ENCODE measurements around the gene LAYN.
A peak's percentile ranks its signal among the peaks of the same experiment; 100 is the strongest.

LAYN gene

DNA sequence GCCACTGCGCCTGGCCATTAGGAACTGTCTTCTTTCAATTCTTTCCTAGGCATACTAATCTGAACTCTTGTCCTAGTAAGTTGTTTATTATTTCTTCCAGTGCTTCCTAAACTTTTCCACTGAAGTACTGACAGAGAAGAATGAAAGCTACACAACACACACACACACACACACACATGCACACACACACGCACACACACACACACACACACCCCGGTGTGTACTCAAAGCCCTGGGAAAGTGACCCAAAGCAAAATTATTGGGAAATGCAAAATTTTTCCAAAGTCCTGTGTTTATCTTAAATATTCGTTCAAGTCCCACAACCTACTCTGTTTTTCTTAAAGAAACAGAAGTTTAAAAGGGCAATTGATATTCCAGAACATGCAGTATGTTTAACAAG, 42.4 kb downstream of the LAYN start:
- H3K4me3 ChIP-seq (ENCODE audit: control insufficient read depth, low read depth, low read length) = no peak overlapping the region
- TF ChIP-seq, protein P1, sequence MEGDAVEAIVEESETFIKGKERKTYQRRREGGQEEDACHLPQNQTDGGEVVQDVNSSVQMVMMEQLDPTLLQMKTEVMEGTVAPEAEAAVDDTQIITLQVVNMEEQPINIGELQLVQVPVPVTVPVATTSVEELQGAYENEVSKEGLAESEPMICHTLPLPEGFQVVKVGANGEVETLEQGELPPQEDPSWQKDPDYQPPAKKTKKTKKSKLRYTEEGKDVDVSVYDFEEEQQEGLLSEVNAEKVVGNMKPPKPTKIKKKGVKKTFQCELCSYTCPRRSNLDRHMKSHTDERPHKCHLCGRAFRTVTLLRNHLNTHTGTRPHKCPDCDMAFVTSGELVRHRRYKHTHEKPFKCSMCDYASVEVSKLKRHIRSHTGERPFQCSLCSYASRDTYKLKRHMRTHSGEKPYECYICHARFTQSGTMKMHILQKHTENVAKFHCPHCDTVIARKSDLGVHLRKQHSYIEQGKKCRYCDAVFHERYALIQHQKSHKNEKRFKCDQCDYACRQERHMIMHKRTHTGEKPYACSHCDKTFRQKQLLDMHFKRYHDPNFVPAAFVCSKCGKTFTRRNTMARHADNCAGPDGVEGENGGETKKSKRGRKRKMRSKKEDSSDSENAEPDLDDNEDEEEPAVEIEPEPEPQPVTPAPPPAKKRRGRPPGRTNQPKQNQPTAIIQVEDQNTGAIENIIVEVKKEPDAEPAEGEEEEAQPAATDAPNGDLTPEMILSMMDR (IDR thresholded peaks at IDR 0.05; ENCODE audit: control insufficient read depth, insufficient read depth, low read depth, low read length, missing control alignments) = no peak
- no peak for DNase-seq (ENCODE audit: low read depth)

DNA sequence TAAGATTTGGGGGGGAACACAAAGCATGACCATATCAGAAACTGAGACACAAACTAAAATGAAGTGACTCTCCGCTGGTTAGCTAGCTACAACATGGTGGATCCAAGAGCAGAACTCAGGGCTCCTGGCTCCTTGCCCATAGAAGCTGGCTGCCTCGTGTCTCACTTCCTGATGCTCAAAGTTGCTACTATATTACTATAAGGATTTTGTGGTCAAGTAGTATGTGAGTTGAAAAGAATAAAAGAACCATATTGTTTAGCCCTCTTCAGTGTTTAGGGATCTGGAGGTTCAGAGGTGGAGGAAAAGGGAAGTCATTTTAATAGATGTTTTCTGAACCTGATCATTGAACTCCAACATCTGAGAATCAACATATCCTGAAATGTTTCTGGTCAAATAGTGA, 44.9 kb downstream of the LAYN start:
- no peak for DNase-seq (ENCODE audit: low read depth)
- no peak overlapping the region for H3K4me3 ChIP-seq (ENCODE audit: control insufficient read depth, low read depth, low read length)
- TF ChIP-seq, protein P1 (IDR thresholded peaks at IDR 0.05; ENCODE audit: control insufficient read depth, insufficient read depth, low read depth, low read length, missing control alignments) = no peak

DNA sequence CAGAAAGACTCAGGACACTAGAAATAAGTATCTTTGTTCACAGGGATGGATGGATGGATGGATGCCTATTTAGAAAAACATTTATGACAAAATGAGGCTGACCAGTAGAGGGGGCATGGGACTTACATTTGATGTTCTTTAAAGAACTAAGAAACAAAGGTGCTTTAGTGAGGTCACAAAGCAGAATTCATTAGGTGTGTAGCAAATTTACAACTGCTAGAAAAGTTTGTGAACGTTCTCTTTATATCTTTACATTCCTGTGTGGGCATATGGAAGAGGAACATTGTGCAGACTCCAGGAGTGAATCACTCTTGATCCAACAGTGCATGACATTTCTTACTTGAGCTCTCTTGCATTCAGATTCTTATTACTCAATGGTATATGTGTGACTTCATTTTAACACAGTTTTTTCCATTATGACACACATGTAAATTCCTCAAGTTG, 45.9 kb downstream of the LAYN start:
- no peak for DNase-seq (ENCODE audit: low read depth)
- H3K4me3 ChIP-seq (ENCODE audit: control insufficient read depth, low read depth, low read length) = no peak overlapping the region
- TF ChIP-seq, protein P1 (IDR thresholded peaks at IDR 0.05; ENCODE audit: control insufficient read depth, insufficient read depth, low read depth, low read length, missing control alignments) = peak; percentile 61

DNA sequence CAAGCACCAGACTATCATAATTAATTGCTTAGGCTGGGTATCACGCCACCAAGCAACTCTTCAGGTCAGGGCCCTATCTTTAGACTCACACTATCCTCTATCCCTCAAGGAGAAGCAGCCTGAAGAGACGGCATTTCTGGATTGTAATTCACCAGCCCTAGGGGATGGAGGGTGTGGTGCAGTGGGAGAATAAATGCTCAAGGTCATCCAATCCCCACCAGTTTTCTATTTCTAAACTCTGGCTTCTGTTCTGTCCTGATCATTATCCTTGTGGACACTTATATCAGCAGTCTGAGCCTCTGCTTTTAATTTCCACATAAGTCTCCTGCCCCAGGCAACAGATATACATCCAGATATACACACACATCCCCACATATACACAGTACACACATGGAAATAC, 48.6 kb downstream of the LAYN start:
- TF ChIP-seq, protein P1 (IDR thresholded peaks at IDR 0.05; ENCODE audit: control insufficient read depth, insufficient read depth, low read depth, low read length, missing control alignments) = no peak
- no peak overlapping the region for H3K4me3 ChIP-seq (ENCODE audit: control insufficient read depth, low read depth, low read length)
- no peak for DNase-seq (ENCODE audit: low read depth)

DNA sequence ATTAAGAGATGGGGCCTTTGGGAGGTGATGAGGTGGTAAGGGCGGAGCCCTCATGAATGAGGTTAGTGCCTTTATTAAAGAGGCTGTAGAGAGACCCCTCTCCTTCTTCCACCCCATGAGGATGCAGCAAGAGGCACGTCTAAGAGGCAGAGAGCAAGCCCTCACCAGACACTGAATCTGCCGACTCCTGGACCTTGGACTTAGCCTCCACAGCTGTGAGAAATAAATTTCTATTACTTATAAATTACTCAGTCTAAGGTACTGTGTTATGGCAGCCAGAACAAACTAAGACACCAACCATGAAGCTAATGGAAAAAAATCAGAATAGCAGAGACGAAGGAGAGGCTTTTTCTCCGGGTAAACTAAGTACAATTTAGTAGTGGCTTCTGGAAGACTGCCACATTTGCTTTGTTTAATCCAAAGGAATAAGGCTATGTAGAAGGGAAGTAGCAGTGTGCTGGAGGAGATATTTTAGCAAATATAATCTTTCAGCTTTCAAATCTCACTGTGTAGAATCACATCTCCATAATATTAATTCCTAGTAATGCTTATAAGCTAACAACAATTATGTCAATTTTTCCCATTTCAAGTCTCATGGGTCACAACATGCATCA, 49.5 kb downstream of the LAYN start:
- TF ChIP-seq, protein P1 (IDR thresholded peaks at IDR 0.05; ENCODE audit: control insufficient read depth, insufficient read depth, low read depth, low read length, missing control alignments) = no peak

DNA sequence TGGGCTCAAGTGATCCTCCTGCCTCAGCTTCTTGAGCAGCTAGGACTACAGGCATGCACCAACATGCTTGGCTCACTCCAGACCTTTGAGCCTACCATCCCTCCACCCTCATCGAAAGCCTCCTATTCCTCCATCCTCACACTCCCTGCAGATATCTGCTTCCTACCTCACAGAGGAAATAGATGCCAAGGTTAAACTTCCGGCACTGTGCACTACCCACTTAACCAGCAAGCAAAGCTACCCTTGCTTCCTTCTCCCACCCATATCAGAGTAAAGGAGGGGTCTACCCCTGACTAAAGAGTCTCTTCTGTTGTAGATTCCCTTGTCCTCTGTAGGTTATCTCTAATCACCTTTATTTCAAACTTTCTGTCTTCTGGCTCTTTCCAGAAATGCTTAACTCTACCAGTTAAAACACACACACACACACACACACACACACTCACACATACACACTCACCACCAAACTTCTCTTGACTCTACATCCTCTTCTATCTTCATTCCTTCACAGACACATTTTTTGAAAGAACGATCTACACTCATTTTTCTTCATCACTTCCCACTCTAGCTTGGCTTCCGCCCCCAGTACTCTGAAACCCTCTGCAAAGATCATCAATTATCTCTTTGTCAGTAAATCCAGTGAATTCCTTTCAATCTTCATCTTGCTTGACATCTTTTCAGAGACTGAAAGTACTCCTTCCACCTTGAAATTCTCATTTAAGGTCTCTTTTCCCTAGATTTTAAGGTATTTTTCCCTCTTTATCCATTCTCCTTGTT, 50.9 kb downstream of the LAYN start:
- TF ChIP-seq, protein P1 (IDR thresholded peaks at IDR 0.05; ENCODE audit: control insufficient read depth, insufficient read depth, low read depth, low read length, missing control alignments) = no peak
- H3K4me3 ChIP-seq (ENCODE audit: control insufficient read depth, low read depth, low read length) = no peak overlapping the region
- no peak for DNase-seq (ENCODE audit: low read depth)

More for the DNA sequence above, 49.5 kb downstream of the LAYN start:
- H3K4me3 ChIP-seq (ENCODE audit: control insufficient read depth, low read depth, low read length) = no peak overlapping the region
- DNase-seq (ENCODE audit: low read depth) = no peak
